Tongue (tissue), 3 donors: ENCODE results near the gene ITPKC. TPM values are rescaled to one million over a fixed set of nuclear protein-coding genes. Genes with fewer than 3 reads are reported as not detected.
"Not testable (repeated sequence)": the region's sequence is repeated elsewhere in the genome, so short reads cannot be mapped to it uniquely, and the experiment has no call there.

Experiments used
- DNase-seq: peaks from one replicate; pipeline ENCODE4 v3.0.0-alpha.2; 2015
- small RNA-seq: library from RNA; depleted of rRNA; stranded (forward); fragments of <200 nt; gene quantifications from one replicate; pipeline ENCODE3, GENCODE V24; 2014; ENCODE audit warnings: low replicate concordance
- total RNA-seq: library from RNA; depleted of rRNA; stranded (reverse); fragments of >200 nt; gene quantifications from one replicate; pipeline ENCODE4 v1.2.3, GENCODE V29; 2014

Gene ITPKC
- total RNA-seq, 1 donor from 2014 or later = 18.8 TPM

- not testable (repeated sequence) for DNase-seq
Observed at GRCh38 chr19:40771101-40771862, 54.4 kb downstream of the ITPKC start.

GRCh38 chr19:40774916-40775631, 58.2 kb downstream of the ITPKC start, which contains the start of gene MIA:
TSS of gene MIA (plus strand) at chr19:40775521. CDS start at chr19:40775543, 22 bp downstream.
- no peak for DNase-seq

GRCh38 chr19:40775632-40776022, 58.7 kb downstream of the ITPKC start:
- no peak for DNase-seq

GRCh38 chr19:40776364-40776763, 59.5 kb downstream of the ITPKC start:
- no peak for DNase-seq

- DNase-seq = peak; percentile 98
Observed at GRCh38 chr19:40776932-40777644, 60.2 kb downstream of the ITPKC start.

- DNase-seq = no peak
Observed at GRCh38 chr19:40777645-40777936, 60.7 kb downstream of the ITPKC start.

GRCh38 chr19:40777937-40778705, 61.2 kb downstream of the ITPKC start, which contains the start of gene RAB4B:
TSS of gene RAB4B (plus strand) at chr19:40778247. CDS start at chr19:40778376, 129 bp downstream.
- DNase-seq = peak; percentile 100

GRCh38 chr19:40778706-40779284, 61.9 kb downstream of the ITPKC start:
- no peak for DNase-seq

GRCh38 chr19:40780582-40780981, 63.7 kb downstream of the ITPKC start:
- DNase-seq = no peak

- DNase-seq = no peak
Observed at GRCh38 chr19:40781140-40781539, 64.2 kb downstream of the ITPKC start.

GRCh38 chr19:40783711-40784110, 66.8 kb downstream of the ITPKC start:
- DNase-seq = no peak

GRCh38 chr19:40784146-40784545, 67.2 kb downstream of the ITPKC start:
- DNase-seq = not testable (repeated sequence)

GRCh38 chr19:40785526-40785925, 68.6 kb downstream of the ITPKC start:
- no peak for DNase-seq

GRCh38 chr19:40786060-40787037, 69.4 kb downstream of the ITPKC start:
- no peak for DNase-seq

Small RNAs within 50 kb of the gene (small RNA-seq; reads per million reads assigned to genes)
- gene RNU6-195P = not detected

Other genes with a start within 250 kb of the ITPKC start
- gene SHKBP1, start 140.2 kb upstream of the ITPKC start, total RNA-seq = 8.8 TPM
- 275 TPM for gene LTBP4, start 115.7 kb upstream of the ITPKC start, total RNA-seq
- 69.1 TPM for gene NUMBL, start 26.5 kb upstream of the ITPKC start, total RNA-seq
- gene COQ8B, start 226 bp upstream of the ITPKC start, total RNA-seq = 41.4 TPM
- 1.3 TPM for gene ACTMAP, start 33.4 kb downstream of the ITPKC start, total RNA-seq
- 14.2 TPM for gene SNRPA, start 34.1 kb downstream of the ITPKC start, total RNA-seq
- gene MIA, start 58.4 kb downstream of the ITPKC start, total RNA-seq = 1.9 TPM
- 5.6 TPM for gene RAB4B, start 61.1 kb downstream of the ITPKC start, total RNA-seq
- gene EGLN2, start 82.1 kb downstream of the ITPKC start, total RNA-seq = 58.7 TPM
- gene CYP2A6, start 133.3 kb downstream of the ITPKC start, total RNA-seq = not detected
- not detected for gene CYP2A7, start 165.1 kb downstream of the ITPKC start, total RNA-seq